Kidney epithelial cell (primary cell): ENCODE measurements around the gene ANK3. TPM values are rescaled to one million over a fixed set of nuclear protein-coding genes. Genes with fewer than 3 reads are reported as not detected.
"Not testable (repeated sequence)": the region's sequence is repeated elsewhere in the genome, so short reads cannot be mapped to it uniquely, and the experiment has no call there.

Experiments
- DNase-seq: peaks from one replicate; pipeline ENCODE4 v3.0.0-alpha.2; 2010; ENCODE audit warnings: low read depth
- H3K27me3 ChIP-seq: 2 replicates; pipeline ENCODE4 v1.6.0; 2011; ENCODE audit warnings: low read length; ENCODE audit not compliant: control insufficient read depth, insufficient read depth
- H3K36me3 ChIP-seq: 2 replicates; pipeline ENCODE4 v1.5.1; 2011; ENCODE audit warnings: low read length; ENCODE audit not compliant: control insufficient read depth, insufficient read depth
- H3K4me3 ChIP-seq: 2 replicates; pipeline ENCODE4 v1.5.1; 2011; ENCODE audit warnings: low read depth, mild to moderate bottlenecking, control low read depth, low read length
- total RNA-seq: library from RNA; depleted of rRNA; stranded (reverse); fragments of >200 nt; gene quantifications from 2 replicates; pipeline ENCODE4 v1.2.3, GENCODE V29; 2015
- TF ChIP-seq, protein P1 (sequence below): IDR thresholded peaks from 2 replicates; pipeline ENCODE4 v1.5.1; 2011; ENCODE audit warnings: mild to moderate bottlenecking, moderate library complexity, low read length, control low read depth, inconsistent platforms; ENCODE audit not compliant: insufficient read depth, poor library complexity, severe bottlenecking

Gene ANK3
- total RNA-seq, 1 donor from 2014 or later, result 14.8 TPM

DNA sequence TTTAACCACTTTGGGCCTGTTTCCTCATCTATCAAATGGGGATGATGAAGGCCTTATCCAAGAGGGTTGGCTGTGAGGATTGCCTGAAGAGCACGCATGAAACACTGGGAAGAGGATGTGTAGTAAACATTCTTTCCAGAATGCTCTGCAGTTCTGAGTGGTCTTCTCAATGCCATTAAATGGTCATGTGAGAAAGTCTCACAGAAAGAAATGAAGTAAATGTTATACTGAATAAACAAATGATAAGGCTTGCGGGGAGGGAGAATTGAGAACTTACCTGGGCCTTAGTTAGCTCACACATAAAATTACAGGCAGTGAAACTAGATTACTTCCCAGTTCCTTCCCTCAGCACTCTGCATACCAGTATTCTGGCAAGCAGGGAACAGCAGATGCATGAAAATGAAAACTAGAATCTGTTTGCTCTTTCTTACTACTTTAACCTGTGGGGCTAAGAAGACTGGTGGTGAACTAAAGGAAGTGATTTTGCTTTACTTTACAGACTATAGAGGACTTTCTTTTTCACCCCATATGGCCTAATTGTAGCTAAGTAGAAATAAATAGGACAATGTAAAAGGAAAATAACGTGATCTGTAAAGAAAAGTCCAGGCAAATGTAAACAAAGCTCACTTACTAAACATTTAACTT lies 348.1 kb downstream of the ANK3 start:
- TF ChIP-seq, protein P1, sequence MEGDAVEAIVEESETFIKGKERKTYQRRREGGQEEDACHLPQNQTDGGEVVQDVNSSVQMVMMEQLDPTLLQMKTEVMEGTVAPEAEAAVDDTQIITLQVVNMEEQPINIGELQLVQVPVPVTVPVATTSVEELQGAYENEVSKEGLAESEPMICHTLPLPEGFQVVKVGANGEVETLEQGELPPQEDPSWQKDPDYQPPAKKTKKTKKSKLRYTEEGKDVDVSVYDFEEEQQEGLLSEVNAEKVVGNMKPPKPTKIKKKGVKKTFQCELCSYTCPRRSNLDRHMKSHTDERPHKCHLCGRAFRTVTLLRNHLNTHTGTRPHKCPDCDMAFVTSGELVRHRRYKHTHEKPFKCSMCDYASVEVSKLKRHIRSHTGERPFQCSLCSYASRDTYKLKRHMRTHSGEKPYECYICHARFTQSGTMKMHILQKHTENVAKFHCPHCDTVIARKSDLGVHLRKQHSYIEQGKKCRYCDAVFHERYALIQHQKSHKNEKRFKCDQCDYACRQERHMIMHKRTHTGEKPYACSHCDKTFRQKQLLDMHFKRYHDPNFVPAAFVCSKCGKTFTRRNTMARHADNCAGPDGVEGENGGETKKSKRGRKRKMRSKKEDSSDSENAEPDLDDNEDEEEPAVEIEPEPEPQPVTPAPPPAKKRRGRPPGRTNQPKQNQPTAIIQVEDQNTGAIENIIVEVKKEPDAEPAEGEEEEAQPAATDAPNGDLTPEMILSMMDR, result no peak
- no peak overlapping the region for H3K4me3 ChIP-seq

DNA sequence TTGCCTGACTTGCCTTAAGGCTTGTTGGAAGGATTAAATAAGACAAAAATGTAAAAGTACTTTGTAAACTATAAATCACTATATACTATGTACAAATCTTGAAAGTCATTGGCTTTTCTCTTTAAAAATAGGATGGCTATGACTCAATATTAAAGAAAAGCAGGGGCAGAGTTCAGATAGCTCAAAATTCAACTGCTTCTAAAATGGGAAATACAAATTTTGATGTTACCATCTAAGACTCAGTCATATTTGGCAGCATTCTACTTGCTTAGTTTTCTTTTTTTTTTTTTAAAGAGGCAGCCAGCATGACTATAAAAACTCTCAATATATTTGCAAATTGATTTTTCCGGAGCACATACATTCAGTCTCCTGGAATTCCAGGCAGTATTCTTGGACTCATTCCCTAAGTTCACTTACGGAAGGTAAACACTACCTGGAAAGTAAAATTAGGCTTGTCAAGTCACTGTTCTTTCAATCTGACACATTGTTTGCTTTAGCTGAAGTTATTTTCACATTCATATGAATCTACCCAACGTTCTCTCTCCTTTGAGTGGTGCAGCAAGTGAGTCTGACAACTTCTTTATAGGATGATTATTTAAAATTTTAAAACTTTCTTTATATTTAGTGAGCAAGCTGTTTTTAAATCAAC lies 349.5 kb downstream of the ANK3 start:
- no peaks in the 10 kb centered on the region for H3K36me3 ChIP-seq
- DNase-seq, result no peak
- TF ChIP-seq, protein P1, result no peak

More for the DNA sequence above, 348.1 kb downstream of the ANK3 start:
- no peak for DNase-seq
- Histone ChIP-seq H3K36me3 (no peaks in the 10 kb centered on the region), H3K27me3 (no peaks in the 10 kb centered on the region)

DNA sequence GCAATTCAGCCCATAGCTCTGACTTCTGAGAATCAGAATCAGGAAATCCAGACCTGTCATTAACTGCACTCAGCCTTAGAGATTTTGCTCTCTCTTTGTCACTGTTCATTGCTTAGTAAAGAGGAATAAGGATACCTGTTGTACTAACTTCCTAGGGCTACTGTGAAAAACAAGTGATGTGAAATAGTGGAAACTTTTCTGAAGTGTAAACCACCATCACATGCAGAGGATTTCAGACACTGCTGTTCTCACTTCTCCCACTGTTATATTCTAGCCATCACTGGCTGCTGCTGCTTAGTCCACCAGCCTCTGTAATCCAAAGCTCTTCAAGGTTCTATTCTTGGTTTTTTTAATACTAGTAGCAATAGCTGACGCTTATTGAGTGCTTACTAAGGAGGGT lies 353.7 kb downstream of the ANK3 start:
- DNase-seq, result no peak
- TF ChIP-seq, protein P1, result no peak
- no peak overlapping the region for H3K4me3 ChIP-seq
- no peaks in the 10 kb centered on the region for H3K36me3 ChIP-seq
- H3K27me3 ChIP-seq, result no peaks in the 10 kb centered on the region

More for the DNA sequence above, 349.5 kb downstream of the ANK3 start:
- no peaks in the 10 kb centered on the region for H3K27me3 ChIP-seq
- H3K4me3 ChIP-seq, result no peak overlapping the region

DNA sequence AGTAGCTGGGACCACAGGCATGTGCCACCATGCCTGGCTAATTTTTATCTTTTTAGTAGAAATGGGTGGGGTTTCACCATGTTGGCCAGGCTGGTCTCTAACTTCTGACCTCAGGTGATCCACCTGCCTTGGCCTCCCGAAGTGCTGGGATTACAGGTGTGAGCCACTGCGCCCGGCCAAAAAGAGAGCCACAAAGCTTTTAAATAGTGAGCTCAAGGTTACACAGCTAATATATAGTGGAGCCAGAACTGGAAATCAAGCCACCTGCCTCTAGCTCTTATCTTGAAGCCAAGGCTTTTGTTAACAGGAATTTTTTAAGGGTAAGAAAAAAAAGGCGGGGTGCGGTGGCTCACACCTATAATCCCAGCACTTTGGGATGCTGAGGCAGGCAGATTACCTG lies 354.3 kb downstream of the ANK3 start:
- not testable (repeated sequence) for H3K36me3 ChIP-seq, DNase-seq, H3K4me3 ChIP-seq, H3K27me3 ChIP-seq

DNA sequence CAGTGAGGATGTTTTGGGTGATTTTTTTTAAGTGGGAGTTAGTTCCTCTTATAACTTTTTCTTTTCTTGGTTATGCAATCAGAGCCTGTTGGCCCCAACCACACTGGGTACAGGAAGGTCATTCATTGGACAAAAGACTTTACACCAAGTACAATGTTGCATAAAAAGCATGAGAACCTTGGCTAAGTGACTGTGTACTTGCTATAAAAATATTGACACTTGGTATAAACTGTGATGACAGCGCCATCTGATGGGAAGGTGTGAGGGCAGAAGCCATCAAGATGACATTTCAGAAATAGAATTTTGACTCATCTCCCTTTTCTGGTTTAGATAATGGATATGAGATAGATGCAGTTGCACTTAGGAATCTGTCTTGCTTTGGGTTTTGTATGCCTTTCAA lies 357.0 kb downstream of the ANK3 start:
- Histone ChIP-seq H3K27me3 (no peaks in the 10 kb centered on the region), H3K36me3 (no peaks in the 10 kb centered on the region), H3K4me3 (no peak overlapping the region)
- TF ChIP-seq, protein P1, result peak; percentile 53
- peak; percentile 12 for DNase-seq

DNA sequence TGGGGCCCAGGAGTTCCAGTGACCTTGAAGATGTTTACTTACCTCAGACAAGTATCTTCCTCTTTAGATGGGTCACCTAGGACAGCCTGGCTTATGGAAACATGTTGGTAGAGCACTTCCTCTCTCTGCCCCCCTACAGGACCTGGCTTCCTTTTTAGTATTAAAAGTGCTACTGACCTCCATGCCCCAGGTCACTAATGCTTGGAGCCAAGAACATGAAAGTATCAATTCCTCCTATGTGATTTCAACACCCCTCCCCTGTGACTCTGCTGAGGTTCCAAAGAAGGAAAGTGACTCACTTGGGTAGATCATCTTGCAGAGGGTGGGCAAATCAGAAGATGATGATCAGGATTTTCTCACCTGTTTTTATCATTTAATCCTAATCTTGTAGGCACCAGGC lies 358.0 kb downstream of the ANK3 start:
- no peaks in the 10 kb centered on the region for H3K27me3 ChIP-seq
- TF ChIP-seq, protein P1, result no peak
- H3K36me3 ChIP-seq, result no peaks in the 10 kb centered on the region
- DNase-seq, result no peak
- H3K4me3 ChIP-seq, result no peak overlapping the region
